ES-I3 (cell line): ENCODE measurements around the gene CMC1.

Source experiments
- H3K36me3 ChIP-seq: 2 replicates; pipeline ENCODE4 v1.6.1; 2013; ENCODE audit warnings: mild to moderate bottlenecking, low read length, control low read depth, moderate library complexity; ENCODE audit not compliant: insufficient read depth
- H3K4me1 ChIP-seq: 2 replicates; pipeline ENCODE4 v1.6.1; 2013; ENCODE audit warnings: mild to moderate bottlenecking, control low read depth, low read length; ENCODE audit not compliant: insufficient read depth
- H3K9ac ChIP-seq: 2 replicates; pipeline ENCODE4 v1.6.1; 2013; ENCODE audit warnings: low read depth, mild to moderate bottlenecking, low read length, moderate library complexity
- H3K9me3 ChIP-seq: 2 replicates; pipeline ENCODE4 v1.6.1; 2013; ENCODE audit warnings: mild to moderate bottlenecking, low read length, moderate library complexity; ENCODE audit not compliant: control insufficient read depth, insufficient read depth

Gene CMC1

GRCh38 chr3:28343144-28343543 is 101.7 kb downstream of the CMC1 start:
- H3K4me1 ChIP-seq: 0 out of 2 replicates have a peak, but pooled peaks cover 3% of the 10 kb centered on the region
- no peaks in the 10 kb centered on the region for H3K9me3 ChIP-seq
- H3K36me3 ChIP-seq: no peaks in the 10 kb centered on the region
- no peak overlapping the region for H3K9ac ChIP-seq

GRCh38 chr3:28345690-28346089 is 104.3 kb downstream of the CMC1 start:
- H3K4me1 ChIP-seq: 0 out of 2 replicates have a peak, but pooled peaks cover 3% of the 10 kb centered on the region
- H3K36me3 ChIP-seq: no peaks in the 10 kb centered on the region
- no peak overlapping the region for H3K9ac ChIP-seq
- H3K9me3 ChIP-seq: no peaks in the 10 kb centered on the region

- Histone ChIP-seq H3K9me3 (no peaks in the 10 kb centered on the region), H3K36me3 (no peaks in the 10 kb centered on the region), H3K4me1 (0 out of 2 replicates have a peak, but pooled peaks cover 3% of the 10 kb centered on the region)
Measured at GRCh38 chr3:28347374-28348264, 106.2 kb downstream of the CMC1 start.

GRCh38 chr3:28348265-28348628 is 106.8 kb downstream of the CMC1 start:
- Histone ChIP-seq H3K9me3 (no peaks in the 10 kb centered on the region), H3K36me3 (no peaks in the 10 kb centered on the region), H3K9ac (peak overlapping the region; percentile 94), H3K4me1 (0 out of 2 replicates have a peak, but pooled peaks cover 3% of the 10 kb centered on the region)

More at GRCh38 chr3:28347374-28348264, 106.2 kb downstream of the CMC1 start:
- peak overlapping the region; percentile 94 for H3K9ac ChIP-seq

GRCh38 chr3:28348629-28349468 is 107.4 kb downstream of the CMC1 start, which contains the start of the genes AZI2 and ZCWPW2:
Gene AZI2, minus strand, starts transcription at chr3:28348824. Its CDS starts 8,207 bp downstream, at chr3:28340617.
Gene ZCWPW2, plus strand, starts transcription at chr3:28348721. Its CDS starts 64,348 bp downstream, at chr3:28413069.
- no peaks in the 10 kb centered on the region for H3K36me3 ChIP-seq
- H3K9ac ChIP-seq: peak within 1 kb of the TSS; percentile 94
- no peaks in the 10 kb centered on the region for H3K9me3 ChIP-seq
- 0 out of 2 replicates have a peak, but pooled peaks cover 3% of the 10 kb centered on the region for H3K4me1 ChIP-seq

GRCh38 chr3:28349469-28350000 is 108.1 kb downstream of the CMC1 start:
- Histone ChIP-seq H3K9ac (peak overlapping the region; percentile 94), H3K4me1 (0 out of 2 replicates have a peak, but pooled peaks cover 3% of the 10 kb centered on the region), H3K9me3 (no peaks in the 10 kb centered on the region), H3K36me3 (no peaks in the 10 kb centered on the region)
